ENCODE data around the gene SLC35E3.

- TF ChIP-seq YY1 (IDR thresholded peaks at IDR 0.05; ENCODE audit: insufficient read depth, insufficient read length) (no peak), SUZ12 (IDR thresholded peaks at IDR 0.05; ENCODE audit: extremely low read depth, insufficient read depth, insufficient read length) (no peak)
Measured at GRCh38 chr12:68762691-68763090, 16.7 kb downstream of the SLC35E3 start.
